HG03460 (cell line): ENCODE data around the gene KCMF1.

Experiments used
- ATAC-seq: cut with Tn5 transposase; IDR thresholded peaks from one replicate; pipeline ENCODE4 v1.9.1; 2021; ENCODE audit not compliant: unreplicated experiment

The KCMF1 gene

GRCh38 chr2:84980263-84980983, 9.5 kb downstream of the KCMF1 start:
- no peak for ATAC-seq

DNA sequence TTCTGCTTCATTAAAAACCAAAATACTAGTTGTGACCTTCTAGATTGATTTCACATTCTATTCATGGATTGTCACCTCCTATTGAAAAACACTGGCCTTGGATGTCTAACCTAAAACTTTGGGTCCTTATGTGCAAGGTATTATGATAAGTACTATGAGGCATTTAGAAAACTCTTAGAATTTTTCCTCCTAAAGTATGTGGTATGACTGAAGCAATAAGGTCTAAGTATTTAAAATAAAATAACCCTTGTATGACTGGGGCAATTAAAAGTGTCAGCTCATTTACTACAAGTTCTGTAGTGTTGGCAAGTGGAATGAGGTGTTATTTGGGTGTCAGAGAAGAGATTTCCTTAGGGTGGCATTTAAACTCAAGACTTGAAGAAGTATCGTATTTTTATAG, 15.1 kb downstream of the KCMF1 start:
- no peak for ATAC-seq

- ATAC-seq: no peak
These were observed 18.5 kb downstream of the KCMF1 start for GRCh38 chr2:84989422-84989821.

DNA sequence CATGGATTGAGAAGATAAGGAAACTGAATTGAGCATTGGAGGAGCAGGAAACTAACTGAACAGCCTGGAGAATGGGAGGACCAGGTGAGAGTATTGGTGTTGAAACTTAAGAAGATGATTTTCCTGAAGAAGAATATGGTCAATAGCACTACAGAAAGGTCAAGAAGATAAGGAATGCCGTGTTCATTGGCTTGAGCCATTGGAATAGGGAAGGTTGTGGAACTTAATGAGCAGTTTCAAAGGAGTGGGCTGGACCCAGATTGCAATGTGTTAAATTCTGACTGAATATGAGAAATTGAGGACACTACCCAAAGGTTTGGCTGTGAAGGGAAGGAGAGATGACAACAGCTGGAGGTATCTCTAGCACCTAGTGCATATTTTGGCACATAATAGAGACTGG, 19.0 kb downstream of the KCMF1 start:
- no peak for ATAC-seq

GRCh38 chr2:84991404-84992160, 20.6 kb downstream of the KCMF1 start:
- ATAC-seq: no peak

DNA sequence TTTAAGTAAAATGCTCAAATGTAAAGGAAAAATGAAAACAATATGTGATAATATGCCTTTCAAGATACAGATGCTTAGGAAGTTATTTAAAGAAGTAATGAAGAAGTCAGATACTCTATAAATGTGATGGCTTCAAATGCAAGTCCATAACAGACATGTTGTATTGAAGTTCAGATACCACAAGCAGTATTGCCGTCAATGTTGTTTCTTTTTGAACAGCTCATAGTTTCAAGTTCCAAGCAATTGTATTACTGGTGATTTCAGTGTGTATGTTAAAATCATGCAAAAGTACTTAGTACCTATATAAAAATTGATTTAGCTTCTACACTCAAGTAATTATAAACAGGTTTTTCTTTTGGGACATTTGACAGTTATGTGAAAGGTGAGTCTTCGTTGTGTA, 24.9 kb downstream of the KCMF1 start:
- no peak for ATAC-seq

GRCh38 chr2:84996909-84997308, 25.9 kb downstream of the KCMF1 start:
- ATAC-seq: no peak

- ATAC-seq: no peak
These were observed 28.6 kb downstream of the KCMF1 start for GRCh38 chr2:84999553-84999955.

GRCh38 chr2:85001595-85001994, 30.6 kb downstream of the KCMF1 start:
- ATAC-seq: no peak

- ATAC-seq: no peak
These were observed 31.6 kb downstream of the KCMF1 start for GRCh38 chr2:85002534-85002933.

- no peak for ATAC-seq
These were observed 37.3 kb downstream of the KCMF1 start for GRCh38 chr2:85008252-85008651.

DNA sequence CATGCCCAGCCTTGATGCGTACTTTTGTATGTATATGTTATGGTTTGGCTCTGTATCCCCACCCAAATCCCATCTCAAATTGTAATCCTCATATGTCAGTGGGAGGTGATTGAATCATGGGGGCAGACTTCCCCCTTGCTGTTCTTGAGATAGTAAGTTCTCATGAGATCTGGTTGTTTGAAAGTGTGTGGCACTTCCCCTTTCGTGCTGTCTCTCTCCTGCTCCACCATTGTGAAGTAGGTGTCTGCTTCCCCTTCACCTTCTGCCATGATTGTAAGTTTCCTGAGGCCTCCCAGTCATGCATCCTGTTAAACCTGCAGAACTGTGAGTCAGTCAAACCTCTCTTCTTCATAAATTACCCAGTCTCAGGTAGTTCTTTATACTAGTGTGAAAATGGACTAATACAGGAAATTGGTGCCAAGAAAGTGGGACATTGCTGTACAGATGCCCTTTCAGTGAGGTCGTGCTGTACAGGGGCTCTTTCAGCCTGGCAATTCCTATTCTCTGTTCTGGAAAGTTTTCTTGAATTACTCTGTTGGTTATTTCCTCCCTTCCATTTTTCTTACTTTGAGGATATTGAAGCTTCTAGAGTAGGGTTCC, 38.2 kb downstream of the KCMF1 start:
- no peak for ATAC-seq

DNA sequence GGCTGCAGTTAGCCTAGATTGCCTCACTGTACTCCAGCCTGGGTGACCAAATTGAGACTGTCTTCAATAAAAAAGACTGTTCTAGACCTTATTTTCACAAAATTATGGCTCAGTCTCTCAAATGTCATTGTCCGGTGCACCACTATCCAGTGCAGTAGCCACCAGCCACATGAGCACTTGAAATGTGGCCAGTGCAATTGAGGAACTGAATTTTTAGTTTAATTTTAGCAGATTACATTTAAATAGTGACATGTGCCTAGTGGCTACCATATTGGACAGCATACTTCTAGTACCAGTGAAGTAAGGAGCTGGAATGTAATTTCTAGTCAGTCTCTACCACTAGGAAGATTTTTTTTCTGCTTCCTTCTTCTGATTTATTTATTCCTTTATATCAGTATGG, 39.4 kb downstream of the KCMF1 start:
- no peak for ATAC-seq

- ATAC-seq: no peak
These were observed 40.1 kb downstream of the KCMF1 start for GRCh38 chr2:85011098-85011497.

DNA sequence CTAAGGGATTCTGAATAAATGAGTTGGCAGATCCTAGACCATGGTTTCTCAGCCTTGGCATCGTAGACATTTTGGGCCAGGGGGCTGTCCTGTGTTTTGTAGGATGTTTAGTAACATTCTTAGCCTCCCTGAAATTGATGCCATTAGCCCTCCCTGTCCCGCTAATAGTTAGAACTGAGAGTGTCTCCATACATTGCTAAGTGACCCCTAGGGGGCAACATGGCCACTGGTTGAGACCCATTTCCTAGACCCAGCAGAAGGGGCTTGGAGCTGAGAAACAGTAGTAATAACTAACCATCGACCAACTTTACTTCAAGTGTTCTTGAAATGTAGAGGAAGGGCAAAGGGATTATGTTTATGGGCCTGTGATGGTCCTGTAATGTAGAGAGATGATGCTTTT, 40.8 kb downstream of the KCMF1 start:
- ATAC-seq: no peak

GRCh38 chr2:85012431-85012830, 41.5 kb downstream of the KCMF1 start:
- ATAC-seq: no peak

GRCh38 chr2:85012855-85013254, 41.9 kb downstream of the KCMF1 start:
- ATAC-seq: no peak

- no peak for ATAC-seq
These were observed 44.8 kb downstream of the KCMF1 start for GRCh38 chr2:85015653-85016360.

DNA sequence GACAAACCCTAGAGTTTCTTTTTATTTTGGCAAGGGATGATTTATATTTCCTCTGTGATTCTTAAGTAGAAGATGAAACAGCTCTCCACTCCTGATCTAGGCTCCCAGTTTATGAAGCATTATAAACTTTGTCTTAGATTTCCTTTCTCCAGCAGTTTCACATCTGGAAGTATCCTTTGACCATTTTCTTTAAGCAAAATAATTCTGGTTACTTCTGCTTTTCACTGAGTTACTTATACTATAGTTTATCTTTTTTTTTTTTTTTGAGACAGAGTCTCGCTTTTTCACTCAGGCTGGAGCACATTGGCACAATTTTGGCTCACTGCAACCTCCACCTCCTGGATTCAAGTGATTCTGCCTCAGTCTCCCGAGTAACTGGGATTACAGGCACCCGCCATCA, 45.5 kb downstream of the KCMF1 start:
- no peak for ATAC-seq

- no peak for ATAC-seq
These were observed 46.6 kb downstream of the KCMF1 start for GRCh38 chr2:85017411-85018048.

DNA sequence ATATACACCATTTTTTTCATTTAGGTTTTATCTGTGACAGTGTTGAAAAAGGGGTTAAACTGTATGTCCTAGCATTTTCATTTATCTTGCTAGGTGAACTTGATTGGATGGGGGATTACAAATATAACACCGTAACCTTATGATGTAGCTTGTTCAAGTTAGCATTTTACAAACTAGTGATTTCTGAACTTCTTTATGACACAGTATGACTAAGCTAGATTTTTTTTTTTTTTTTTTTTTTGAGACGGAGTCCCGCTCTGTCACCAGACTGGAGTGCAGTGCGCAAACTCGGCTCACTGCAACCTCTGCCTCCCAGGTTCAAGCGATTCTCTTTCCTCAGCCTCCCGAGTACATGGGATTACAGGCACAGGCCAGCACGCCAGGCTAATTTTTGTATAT, 47.1 kb downstream of the KCMF1 start:
- ATAC-seq: no peak
